ENCODE data around the gene OVCH1. TPM values are rescaled to one million over a fixed set of nuclear protein-coding genes. Genes with fewer than 3 reads are reported as not detected.

OVCH1 gene
- total RNA-seq, 1 donor from 2014 or later: not detected

- no peak for DNase-seq (ENCODE audit: low spot score in 2 of 2, unreplicated experiment in 2 of 2)
- H3K9me3 Mint-ChIP-seq: no peaks in the 10 kb centered on the region
- no peak overlapping the region for H3K27ac Mint-ChIP-seq
- H3K4me1 Mint-ChIP-seq: peaks cover 3% of the 10 kb centered on the region
- no peak overlapping the region for H3K4me3 Mint-ChIP-seq
- no peaks in the 10 kb centered on the region for H3K27me3 Mint-ChIP-seq (ENCODE audit: low read depth)
- no peak for TF ChIP-seq CTCF (IDR thresholded peaks at IDR 0.05; ENCODE audit: unreplicated experiment)
- no peaks in the 10 kb centered on the region for H3K36me3 Mint-ChIP-seq
These were observed 19.0 kb upstream of the OVCH1 start for GRCh38 chr12:29516431-29516875.

- DNase-seq (ENCODE audit: low spot score in 2 of 2, unreplicated experiment in 2 of 2): no peak
- Mint-ChIP-seq H3K4me1 (no peaks in the 10 kb centered on the region), H3K36me3 (no peaks in the 10 kb centered on the region), H3K4me3 (no peak overlapping the region), H3K27ac (no peak overlapping the region), H3K9me3 (no peaks in the 10 kb centered on the region), H3K27me3 (ENCODE audit: low read depth) (no peaks in the 10 kb centered on the region)
- no peak for TF ChIP-seq CTCF (IDR thresholded peaks at IDR 0.05; ENCODE audit: unreplicated experiment)
These were observed 13.2 kb upstream of the OVCH1 start for GRCh38 chr12:29510591-29511185.

GRCh38 chr12:29509503-29509902 is 12.0 kb upstream of the OVCH1 start:
- H3K4me1 Mint-ChIP-seq: no peaks in the 10 kb centered on the region
- H3K27me3 Mint-ChIP-seq (ENCODE audit: low read depth): no peaks in the 10 kb centered on the region
- H3K9me3 Mint-ChIP-seq: no peaks in the 10 kb centered on the region
- H3K4me3 Mint-ChIP-seq: no peak overlapping the region
- no peak overlapping the region for H3K27ac Mint-ChIP-seq
- DNase-seq (ENCODE audit: low spot score in 2 of 2, unreplicated experiment in 2 of 2): no peak
- H3K36me3 Mint-ChIP-seq: no peaks in the 10 kb centered on the region
- TF ChIP-seq CTCF (IDR thresholded peaks at IDR 0.05; ENCODE audit: unreplicated experiment): no peak

GRCh38 chr12:29508949-29509348 is 11.5 kb upstream of the OVCH1 start:
- DNase-seq (ENCODE audit: low spot score in 2 of 2, unreplicated experiment in 2 of 2): no peak
- H3K36me3 Mint-ChIP-seq: no peaks in the 10 kb centered on the region
- no peak for TF ChIP-seq CTCF (IDR thresholded peaks at IDR 0.05; ENCODE audit: unreplicated experiment)
- no peak overlapping the region for H3K4me3 Mint-ChIP-seq
- no peaks in the 10 kb centered on the region for H3K4me1 Mint-ChIP-seq
- no peak overlapping the region for H3K27ac Mint-ChIP-seq
- no peaks in the 10 kb centered on the region for H3K27me3 Mint-ChIP-seq (ENCODE audit: low read depth)
- H3K9me3 Mint-ChIP-seq: no peaks in the 10 kb centered on the region

GRCh38 chr12:29505122-29505521 is 7.6 kb upstream of the OVCH1 start:
- Mint-ChIP-seq H3K27ac (no peak overlapping the region), H3K27me3 (ENCODE audit: low read depth) (no peaks in the 10 kb centered on the region), H3K4me1 (no peaks in the 10 kb centered on the region), H3K36me3 (no peaks in the 10 kb centered on the region), H3K4me3 (no peak overlapping the region), H3K9me3 (no peaks in the 10 kb centered on the region)
- no peak for DNase-seq (ENCODE audit: low spot score in 2 of 2, unreplicated experiment in 2 of 2)
- TF ChIP-seq CTCF (IDR thresholded peaks at IDR 0.05; ENCODE audit: unreplicated experiment): no peak

- no peaks in the 10 kb centered on the region for H3K9me3 Mint-ChIP-seq
- no peaks in the 10 kb centered on the region for H3K36me3 Mint-ChIP-seq
These were observed 5.8 kb upstream of the OVCH1 start for GRCh38 chr12:29503283-29503682.

More at GRCh38 chr12:29503283-29503682, 5.8 kb upstream of the OVCH1 start:
- Mint-ChIP-seq H3K27me3 (ENCODE audit: low read depth) (no peaks in the 10 kb centered on the region), H3K27ac (no peak overlapping the region), H3K4me1 (no peaks in the 10 kb centered on the region), H3K4me3 (no peak overlapping the region)
- no peak for TF ChIP-seq CTCF (IDR thresholded peaks at IDR 0.05; ENCODE audit: unreplicated experiment)
- no peak for DNase-seq (ENCODE audit: low spot score in 2 of 2, unreplicated experiment in 2 of 2)
